PC-9 (cell line): ENCODE results near the gene GLS. TPM values are rescaled to one million over a fixed set of nuclear protein-coding genes. Genes with fewer than 3 reads are reported as not detected.

Experiments used
- BruUV-seq: library from RNA; stranded (reverse); fragments of 400-500 nt; replicated peaks from 2 replicates; lab custom pipeline; 2021; lab: Mats Ljungman, UMichigan
- CTCF ChIA-PET: fragments of 300-600 bp; sonication (Branson Sonifier 250); formaldehyde crosslinking; loops from one replicate; lab custom pipeline; 2022; ENCODE audit warnings: antibody characterized with exemption; lab: Charles Lee
- POLR2A ChIA-PET: fragments of 300-600 bp; sonication (Branson Sonifier 250); formaldehyde crosslinking; loops from one replicate; lab custom pipeline; 2022; ENCODE audit warnings: antibody characterized with exemption; ENCODE audit not compliant: unreplicated experiment; lab: Charles Lee
- DNase-seq, 2 experiments: peaks; one replicate each; pipeline versions ENCODE4 v3.0.0 to v3.0.0-alpha.2; 2015 to 2022; ENCODE audit warnings: mixed read lengths in 1 of 2
- H2AFZ ChIP-seq: fragments of 200-600 bp; sonication (generic); 2 replicates; pipeline ENCODE4 v1.8.1; 2017; ENCODE audit warnings: antibody characterized with exemption
- H3F3A ChIP-seq: fragments of 200-600 bp; sonication (generic); 2 replicates; pipeline ENCODE4 v1.8.1; 2017; ENCODE audit warnings: antibody characterized with exemption, mild to moderate bottlenecking, low read depth; ENCODE audit not compliant: insufficient read depth
- H3K27ac ChIP-seq: fragments of 200-600 bp; sonication (generic); 2 replicates; pipeline ENCODE4 v1.6.1; 2016; ENCODE audit warnings: mixed run types
- H3K27me3 ChIP-seq: fragments of 200-600 bp; sonication (generic); 2 replicates; pipeline ENCODE4 v1.6.1; 2016; ENCODE audit warnings: low read depth, mixed run types; ENCODE audit not compliant: insufficient read depth
- H3K36me3 ChIP-seq: fragments of 200-600 bp; sonication (generic); 2 replicates; pipeline ENCODE4 v1.6.1; 2016; ENCODE audit warnings: low read depth, mixed run types
- H3K4me1 ChIP-seq: fragments of 200-600 bp; sonication (generic); replicated peaks from 2 replicates; pipeline ENCODE4 v1.6.1; 2016; ENCODE audit warnings: mixed run types; ENCODE audit not compliant: insufficient read depth
- H3K4me2 ChIP-seq: fragments of 200-600 bp; sonication (generic); 2 replicates; pipeline ENCODE4 v1.6.1; 2017; ENCODE audit warnings: mixed run types
- H3K4me3 ChIP-seq: fragments of 200-600 bp; sonication (generic); 2 replicates; pipeline ENCODE4 v1.6.1; 2016; ENCODE audit warnings: mixed run types
- H3K79me2 ChIP-seq: fragments of 200-600 bp; sonication (generic); 2 replicates; pipeline ENCODE4 v1.6.1; 2017; ENCODE audit warnings: low read depth, mixed run types
- H3K9me2 ChIP-seq: fragments of 200-600 bp; sonication (generic); 2 replicates; pipeline ENCODE4 v1.8.1; 2017; ENCODE audit warnings: mild to moderate bottlenecking; ENCODE audit not compliant: insufficient read depth
- H3K9me3 ChIP-seq: fragments of 200-600 bp; sonication (generic); 2 replicates; pipeline ENCODE4 v1.8.1; 2016; ENCODE audit warnings: low read depth; ENCODE audit not compliant: insufficient read depth
- H4K20me1 ChIP-seq: fragments of 200-600 bp; sonication (generic); 2 replicates; pipeline ENCODE4 v1.8.1; 2017; ENCODE audit not compliant: insufficient read depth
- EZH2 ChIP-seq: fragments of 200-600 bp; sonication (generic); IDR thresholded peaks from 2 replicates; pipeline ENCODE4 v1.8.0; 2017; ENCODE audit warnings: antibody characterized with exemption, low read depth
- intact Hi-C: fragments of 100-400 bp; cut with micrococcal nuclease; formaldehyde crosslinking; loops from one replicate; pipeline ENCODE4 v1.10.0; 2022; ENCODE audit not compliant: unreplicated experiment
- total RNA-seq: library from RNA; stranded (reverse); gene quantifications from 2 replicates; pipeline ENCODE4 v1.2.3, GENCODE V29; 2021
- TF ChIP-seq, protein P1 (sequence below): fragments of 200-600 bp; sonication (generic); conservative IDR thresholded peaks from 2 replicates; pipeline ENCODE4 v1.6.1; 2017; ENCODE audit warnings: mixed run types, antibody characterized with exemption, mild to moderate bottlenecking, moderate library complexity

GLS gene
- total RNA-seq, 1 experiment from 2014 or later: 68.5 TPM

DNA sequence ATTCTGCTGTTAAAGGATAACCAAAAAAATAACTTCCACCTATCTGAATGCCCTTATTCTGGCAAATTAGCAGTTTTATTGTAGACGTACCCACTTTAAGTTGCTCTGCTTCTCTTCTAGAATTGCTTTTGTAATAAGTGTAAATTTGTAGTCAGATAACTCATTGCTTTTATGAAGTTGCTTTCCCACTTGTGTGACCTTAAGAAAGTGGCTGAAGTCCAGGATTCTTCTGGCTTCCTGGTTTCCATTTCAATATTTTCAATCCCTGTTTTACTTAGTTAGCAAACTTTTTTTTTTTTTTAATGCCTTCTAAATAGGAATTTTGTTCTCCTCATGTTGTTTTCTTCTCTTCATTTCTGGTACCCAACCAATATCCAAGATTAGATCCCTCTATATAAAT is 59.8 kb downstream of the GLS start:
- no peak overlapping the region for H3K27ac ChIP-seq
- intact Hi-C loops: no loop called here

DNA sequence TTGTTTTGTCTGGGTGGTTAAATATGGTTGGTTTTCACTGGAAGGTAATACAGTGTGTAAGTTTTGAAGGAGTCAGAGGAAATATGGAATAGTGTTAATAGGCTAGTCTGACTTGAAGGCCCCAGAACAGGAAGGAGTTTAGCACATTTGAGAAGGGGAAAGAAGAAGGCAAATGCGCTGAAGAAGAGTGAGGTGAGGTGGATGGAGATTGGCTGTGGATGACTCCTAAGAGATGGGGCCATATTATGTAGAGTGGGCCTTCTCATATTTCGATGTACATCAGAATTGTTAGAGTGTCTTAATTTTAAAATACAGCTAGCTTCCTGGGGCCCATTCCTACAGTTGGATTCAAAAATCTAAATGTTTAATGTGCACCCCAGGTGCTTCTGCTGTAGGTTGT is 61.0 kb downstream of the GLS start:
- Histone ChIP-seq H3K4me3 (no peak overlapping the region), H3K79me2 (no peaks in the 10 kb centered on the region), H3F3A (peaks cover 19% of the 10 kb centered on the region; the same call in 1 of the 2 replicates), H3K27me3 (no peaks in the 10 kb centered on the region), H3K4me1 (peaks cover 7% of the 10 kb centered on the region; the same call in 1 of the 2 replicates), H3K27ac (no peak overlapping the region), H3K4me2 (no peak overlapping the region), H3K36me3 (no peaks in the 10 kb centered on the region), H2AFZ (no peak overlapping the region), H3K9me2 (no peaks in the 10 kb centered on the region), H3K9me3 (no peaks in the 10 kb centered on the region), H4K20me1 (no peaks in the 10 kb centered on the region)
- BruUV-seq: no TSS peak
- TF ChIP-seq, protein P1, sequence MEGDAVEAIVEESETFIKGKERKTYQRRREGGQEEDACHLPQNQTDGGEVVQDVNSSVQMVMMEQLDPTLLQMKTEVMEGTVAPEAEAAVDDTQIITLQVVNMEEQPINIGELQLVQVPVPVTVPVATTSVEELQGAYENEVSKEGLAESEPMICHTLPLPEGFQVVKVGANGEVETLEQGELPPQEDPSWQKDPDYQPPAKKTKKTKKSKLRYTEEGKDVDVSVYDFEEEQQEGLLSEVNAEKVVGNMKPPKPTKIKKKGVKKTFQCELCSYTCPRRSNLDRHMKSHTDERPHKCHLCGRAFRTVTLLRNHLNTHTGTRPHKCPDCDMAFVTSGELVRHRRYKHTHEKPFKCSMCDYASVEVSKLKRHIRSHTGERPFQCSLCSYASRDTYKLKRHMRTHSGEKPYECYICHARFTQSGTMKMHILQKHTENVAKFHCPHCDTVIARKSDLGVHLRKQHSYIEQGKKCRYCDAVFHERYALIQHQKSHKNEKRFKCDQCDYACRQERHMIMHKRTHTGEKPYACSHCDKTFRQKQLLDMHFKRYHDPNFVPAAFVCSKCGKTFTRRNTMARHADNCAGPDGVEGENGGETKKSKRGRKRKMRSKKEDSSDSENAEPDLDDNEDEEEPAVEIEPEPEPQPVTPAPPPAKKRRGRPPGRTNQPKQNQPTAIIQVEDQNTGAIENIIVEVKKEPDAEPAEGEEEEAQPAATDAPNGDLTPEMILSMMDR: no peak
- TF ChIP-seq EZH2: no peak
- CTCF ChIA-PET: interaction anchor here (0.7 kb wide), 1 partner anchor 321 kb away, joined by 3 read pairs; no protein-coding TSS in a partner anchor
- DNase-seq: no peak
- intact Hi-C loops: no loop called here
- POLR2A ChIA-PET: interaction anchor here (0.6 kb wide), 1 partner anchor 16 kb away, joined by 5 read pairs; no protein-coding TSS in a partner anchor

More for the DNA sequence above, 59.8 kb downstream of the GLS start:
- H3K27me3 ChIP-seq: no peaks in the 10 kb centered on the region
- POLR2A ChIA-PET: no interaction called here
- no peak overlapping the region for H3K4me3 ChIP-seq
- DNase-seq: no peak
- H2AFZ ChIP-seq: no peak overlapping the region
- no peaks in the 10 kb centered on the region for H3K9me2 ChIP-seq
- H4K20me1 ChIP-seq: no peaks in the 10 kb centered on the region
- CTCF ChIA-PET: no interaction called here
- H3K79me2 ChIP-seq: no peaks in the 10 kb centered on the region
- H3K4me2 ChIP-seq: no peak overlapping the region
- H3K36me3 ChIP-seq: no peaks in the 10 kb centered on the region
- H3F3A ChIP-seq: peaks cover 25% of the 10 kb centered on the region; the same call in 1 of the 2 replicates
- no peaks in the 10 kb centered on the region for H3K9me3 ChIP-seq
- no TSS peak for BruUV-seq
- TF ChIP-seq EZH2: no peak
- TF ChIP-seq, protein P1: no peak
- no peaks in the 10 kb centered on the region for H3K4me1 ChIP-seq

DNA sequence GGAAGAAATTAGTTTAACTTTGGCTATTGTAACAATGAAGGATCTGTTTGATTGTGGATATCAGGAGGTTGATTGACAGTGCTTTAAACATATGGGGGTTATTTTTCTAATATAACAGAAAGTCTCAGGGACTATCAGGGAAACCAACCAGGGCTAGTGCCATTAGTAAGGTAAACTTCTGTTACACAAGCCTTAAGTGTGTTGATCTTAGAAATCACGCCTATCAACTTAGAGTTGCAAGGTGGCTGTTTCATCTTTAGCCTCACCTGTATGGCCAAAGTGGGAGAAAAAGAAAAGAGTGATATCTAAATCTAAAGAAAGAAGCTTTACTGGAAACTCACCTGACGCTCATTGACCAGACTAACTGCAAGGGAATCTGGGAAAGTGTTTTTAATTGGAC is 62.1 kb downstream of the GLS start:
- H3K27ac ChIP-seq: no peak overlapping the region
- no peaks in the 10 kb centered on the region for H3K9me2 ChIP-seq
- H2AFZ ChIP-seq: no peak overlapping the region
- H3K4me1 ChIP-seq: peaks cover 18% of the 10 kb centered on the region
- no peaks in the 10 kb centered on the region for H3K9me3 ChIP-seq
- H3K79me2 ChIP-seq: no peaks in the 10 kb centered on the region
- CTCF ChIA-PET: no interaction called here
- BruUV-seq: no TSS peak
- no peaks in the 10 kb centered on the region for H4K20me1 ChIP-seq
- no peak for DNase-seq
- POLR2A ChIA-PET: no interaction called here
- H3F3A ChIP-seq: peaks cover 20% of the 10 kb centered on the region; the same call in 1 of the 2 replicates
- intact Hi-C loops: no loop called here
- no peak overlapping the region for H3K4me2 ChIP-seq
- no peaks in the 10 kb centered on the region for H3K36me3 ChIP-seq
- TF ChIP-seq, protein P1: no peak
- no peak for TF ChIP-seq EZH2
- no peak overlapping the region for H3K4me3 ChIP-seq
- no peaks in the 10 kb centered on the region for H3K27me3 ChIP-seq
